ENCODE measurements around the gene TBX4.
A peak's percentile ranks its signal among the peaks of the same experiment; 100 is the strongest.

TBX4 gene

DNA sequence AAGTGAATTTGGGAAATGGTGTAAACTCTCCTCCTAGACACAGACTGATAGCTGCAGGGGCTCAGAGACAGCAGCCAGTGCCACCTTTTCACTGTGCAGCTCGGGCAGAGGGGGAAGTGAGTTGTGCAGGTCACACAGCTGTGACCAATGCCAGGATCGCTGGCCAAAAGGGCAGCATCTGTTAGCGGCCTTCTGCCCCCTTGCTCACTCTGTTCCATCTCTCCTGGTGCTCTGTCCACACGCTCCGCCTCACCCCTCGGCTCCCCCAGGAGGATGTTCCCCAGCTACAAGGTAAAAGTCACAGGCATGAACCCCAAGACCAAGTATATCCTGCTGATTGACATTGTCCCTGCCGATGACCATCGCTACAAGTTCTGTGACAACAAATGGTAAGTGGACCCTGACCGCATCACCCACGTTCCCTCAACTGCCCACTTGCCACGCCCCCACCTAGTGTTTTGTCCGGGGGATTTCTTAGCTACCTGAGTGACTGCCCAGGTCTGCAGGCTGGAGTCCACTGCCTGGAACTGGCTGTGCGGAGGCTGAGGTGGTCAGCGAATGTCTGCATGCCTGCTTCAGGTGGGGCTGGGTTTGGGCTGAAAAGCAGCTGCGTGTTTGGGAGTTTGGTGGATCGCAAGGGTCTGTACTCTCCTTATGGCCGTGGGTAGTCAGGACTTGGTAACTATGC, 13.5 kb downstream of the TBX4 start:
- DNase-seq, result no peak

DNA sequence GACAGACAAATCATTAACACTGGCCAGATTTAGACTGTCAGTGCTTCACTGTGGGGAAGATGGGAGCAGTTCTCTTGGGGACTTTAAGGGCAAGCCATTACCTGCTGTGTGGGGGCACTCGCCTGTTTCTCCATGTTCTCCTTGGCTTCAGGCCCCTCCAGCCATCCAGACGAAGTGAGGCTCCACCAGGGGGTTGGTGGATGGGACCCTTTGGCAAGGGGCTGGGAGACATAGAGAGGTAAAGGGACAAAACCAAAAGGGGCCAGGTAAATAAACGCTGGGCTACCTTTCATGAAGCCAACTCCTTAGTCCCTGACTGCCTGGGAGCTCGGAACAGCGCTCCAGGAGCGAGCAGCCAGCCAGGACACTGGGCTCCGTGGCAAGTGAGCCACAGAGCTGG, 14.0 kb downstream of the TBX4 start:
- DNase-seq, result no peak

GRCh38 chr17:61467416-61468262, 15.4 kb downstream of the TBX4 start:
- peak in 5 of 14 donors; percentile 2 to 44 (median 5) for DNase-seq

DNA sequence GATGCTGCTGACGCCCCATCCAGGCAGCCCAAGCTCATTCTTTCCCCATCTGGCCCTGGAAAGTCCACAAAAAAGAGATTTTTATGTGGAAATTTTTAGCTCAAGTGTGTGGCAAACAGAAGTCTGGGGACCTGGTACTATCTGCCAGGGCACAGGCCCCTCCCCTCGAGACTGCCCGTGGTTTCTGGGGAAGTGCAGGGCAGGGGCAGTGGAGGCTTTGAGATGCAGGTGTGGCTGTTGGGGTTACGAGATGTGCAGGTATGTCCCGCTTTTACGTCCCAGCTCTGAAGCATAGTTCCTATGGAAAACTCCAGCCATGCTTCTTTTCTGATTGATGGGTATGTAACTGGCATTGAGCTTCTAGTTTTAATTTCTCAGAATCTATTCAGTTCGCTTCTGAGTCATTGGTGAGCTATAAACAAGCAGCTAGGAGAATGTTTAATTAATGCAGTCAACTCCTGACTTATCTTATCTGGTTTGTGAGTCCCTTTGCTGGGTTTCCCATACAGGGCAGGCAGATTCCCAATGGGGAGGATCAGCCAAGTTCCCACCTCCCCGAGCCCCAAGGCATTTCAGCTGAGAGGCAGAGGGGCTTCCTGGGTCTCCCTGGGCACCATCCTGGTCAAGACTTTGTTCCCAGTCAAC, 16.2 kb downstream of the TBX4 start:
- no peak for DNase-seq

- no peak for DNase-seq
These were observed 17.3 kb downstream of the TBX4 start for GRCh38 chr17:61469474-61469873.

- no peak for DNase-seq
These were observed 17.7 kb downstream of the TBX4 start for GRCh38 chr17:61469949-61470348.

- no peak for DNase-seq
These were observed 18.4 kb downstream of the TBX4 start for GRCh38 chr17:61470530-61471136.

- DNase-seq, result no peak
These were observed 22.2 kb downstream of the TBX4 start for GRCh38 chr17:61474235-61474927.

DNA sequence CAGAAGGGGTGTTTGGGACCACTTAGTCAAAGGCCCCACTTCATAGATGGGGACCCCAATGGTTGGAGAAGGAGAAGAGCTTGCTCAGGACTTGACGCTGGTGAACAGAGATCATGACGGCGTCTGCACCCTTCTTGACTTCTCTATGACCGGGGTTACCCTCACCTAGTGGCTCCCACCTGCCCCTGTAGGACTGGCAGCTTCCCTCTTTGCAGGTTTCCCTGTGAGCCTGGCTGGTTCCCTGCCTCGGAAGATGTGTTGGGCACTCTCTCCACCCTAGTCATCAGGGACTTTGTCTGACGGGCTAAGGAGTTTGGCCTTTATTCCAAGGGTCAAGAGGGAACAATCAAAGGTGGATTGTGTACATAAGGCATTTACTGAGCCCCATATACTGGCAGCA, 22.7 kb downstream of the TBX4 start:
- DNase-seq, result no peak

DNA sequence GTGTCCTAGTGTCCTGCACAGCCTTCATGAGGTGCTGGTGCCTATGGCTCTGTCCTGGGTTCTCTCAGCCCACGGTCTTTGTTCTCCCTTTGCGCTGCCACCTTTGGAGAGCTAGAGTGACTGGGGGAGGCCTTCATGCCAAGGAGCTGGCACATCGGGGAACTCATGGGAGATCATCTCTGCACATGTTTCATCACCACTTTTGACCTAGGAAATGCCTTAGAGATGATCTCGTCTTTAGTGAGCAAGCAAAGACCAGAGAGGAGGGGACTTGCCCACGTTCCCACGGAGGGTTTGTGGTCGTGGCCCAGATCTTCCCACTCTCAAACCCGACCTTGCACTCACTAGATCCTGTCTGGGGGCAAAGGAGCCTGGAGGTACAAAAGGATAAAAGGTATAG, 23.5 kb downstream of the TBX4 start:
- DNase-seq, result no peak

- DNase-seq, result no peak
These were observed 24.4 kb downstream of the TBX4 start for GRCh38 chr17:61476476-61477203.

- no peak for DNase-seq
These were observed 25.1 kb downstream of the TBX4 start for GRCh38 chr17:61477204-61477834.

DNA sequence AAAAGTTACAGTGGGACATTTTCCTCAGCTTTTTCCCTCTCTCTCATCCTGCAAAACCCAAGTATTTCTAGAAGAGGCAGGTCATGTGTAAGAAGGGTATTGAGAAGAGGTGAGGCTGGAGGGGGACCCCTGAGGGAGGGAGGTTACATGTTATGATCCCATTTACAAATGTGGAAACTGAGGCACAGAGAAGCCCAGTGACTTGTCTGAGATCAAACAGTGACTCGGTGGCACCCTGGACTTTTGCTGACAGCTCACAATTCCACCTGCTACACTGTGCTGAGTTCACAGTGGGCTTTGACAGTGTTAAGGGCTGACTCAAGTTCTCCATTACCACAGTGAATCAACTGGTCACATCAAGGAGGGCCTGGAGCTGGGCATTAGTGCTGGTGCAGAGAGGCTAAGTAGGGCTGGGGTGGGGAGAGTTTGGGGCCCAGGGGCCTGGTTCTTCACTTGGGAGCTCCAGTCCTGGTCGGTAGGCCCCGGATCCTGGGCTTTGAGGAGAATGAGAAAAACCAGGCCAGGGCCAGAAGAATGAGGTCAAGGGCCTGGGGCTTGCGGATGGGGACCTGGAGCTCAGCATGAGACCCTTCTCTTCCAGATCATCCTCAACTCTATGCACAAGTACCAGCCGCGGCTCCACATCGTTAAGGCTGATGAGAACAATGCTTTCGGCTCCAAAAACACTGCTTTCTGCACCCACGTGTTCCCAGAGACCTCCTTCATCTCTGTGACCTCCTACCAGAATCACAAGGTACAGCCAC, 26.0 kb downstream of the TBX4 start:
- no peak for DNase-seq

DNA sequence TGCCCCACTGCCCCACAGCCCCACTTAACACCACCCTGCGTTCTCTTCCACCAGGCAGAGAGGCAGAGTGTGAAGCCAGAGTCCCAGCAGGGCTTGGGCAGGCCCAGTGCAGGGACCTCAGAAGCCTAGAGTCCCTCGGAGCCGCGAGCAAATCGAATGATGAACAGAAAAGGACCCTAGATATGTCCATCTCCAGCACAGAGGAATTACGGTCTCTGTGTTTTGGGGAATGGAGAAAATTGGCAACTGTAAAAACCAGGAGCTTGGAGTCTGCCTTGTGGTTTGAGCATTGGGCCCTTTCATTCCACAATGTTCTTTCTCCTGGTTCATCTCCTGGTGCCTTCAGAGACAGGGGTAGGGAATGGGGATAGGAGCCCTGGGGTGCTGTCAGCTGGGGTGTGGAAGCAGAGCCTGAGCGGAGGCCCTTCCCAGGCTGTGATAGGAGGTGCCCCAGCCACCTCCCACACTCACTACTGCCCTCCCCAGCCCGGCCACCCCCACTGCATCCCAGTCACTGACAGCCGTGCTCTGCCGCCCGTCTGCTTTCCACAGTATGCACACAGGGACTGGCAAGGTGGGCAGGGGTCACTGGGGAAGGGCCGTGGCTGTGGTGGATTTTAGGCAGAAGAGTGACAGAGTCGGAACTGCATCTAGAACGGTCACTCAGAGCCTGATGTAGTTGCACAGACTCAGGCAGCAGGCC, 26.7 kb downstream of the TBX4 start:
- no peak for DNase-seq

DNA sequence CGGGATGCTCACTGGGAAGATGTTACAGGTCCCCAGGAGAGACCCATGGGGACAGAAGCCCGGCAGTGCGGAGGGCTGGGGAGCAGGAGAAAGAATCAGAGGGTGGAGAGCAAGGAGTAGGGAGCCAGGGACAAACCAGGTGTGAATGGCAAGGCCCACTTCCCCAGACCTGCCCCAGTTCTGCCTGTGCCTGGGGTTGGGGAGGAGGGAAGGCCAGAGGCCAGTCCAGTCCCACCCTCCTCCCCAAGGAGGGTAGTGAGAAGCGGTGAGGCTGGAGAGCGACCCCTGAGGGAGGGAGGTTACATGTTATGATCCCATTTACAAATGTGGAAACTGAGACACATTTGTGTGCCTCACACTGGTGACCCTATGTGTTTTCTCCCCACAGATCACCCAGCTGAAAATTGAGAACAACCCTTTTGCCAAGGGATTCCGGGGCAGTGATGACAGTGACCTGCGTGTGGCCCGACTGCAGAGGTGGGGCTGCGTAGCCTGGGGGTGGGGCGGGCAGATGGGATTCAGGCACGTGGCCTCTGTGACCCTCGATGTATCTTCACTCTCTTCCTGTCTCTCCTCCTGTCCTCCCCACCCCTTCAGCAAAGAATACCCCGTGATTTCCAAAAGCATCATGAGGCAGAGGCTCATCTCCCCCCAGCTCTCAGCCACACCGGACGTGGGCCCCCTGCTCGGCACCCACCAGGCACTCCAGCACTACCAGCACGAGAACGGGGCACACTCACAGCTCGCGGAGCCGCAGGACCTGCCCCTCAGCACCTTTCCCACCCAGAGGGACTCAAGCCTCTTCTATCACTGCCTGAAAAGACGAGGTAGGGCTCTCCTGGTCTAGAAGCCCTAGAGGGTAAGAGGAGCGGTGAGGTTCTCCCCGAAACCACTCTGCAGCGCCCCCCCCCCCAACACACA, 27.5 kb downstream of the TBX4 start:
- no peak for DNase-seq

DNA sequence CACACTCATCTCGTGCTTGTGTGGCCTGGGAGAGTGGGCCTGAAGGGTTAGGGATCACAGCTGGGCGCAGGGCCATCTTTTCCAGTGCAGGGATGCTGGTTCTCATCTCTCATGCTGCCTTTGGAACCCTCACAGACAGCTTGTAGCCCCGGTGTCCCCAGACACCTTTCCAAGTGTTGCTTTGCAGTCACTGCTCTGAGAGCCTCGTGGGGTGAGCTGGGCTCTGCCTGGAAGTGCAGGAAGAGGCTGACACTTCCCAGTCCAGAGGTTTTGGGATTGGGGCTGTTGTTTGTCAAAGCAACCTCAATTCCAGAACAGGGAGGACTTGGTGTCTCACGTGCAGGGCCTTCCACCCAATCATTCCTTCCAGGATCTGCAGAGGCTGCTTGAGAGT, 28.2 kb downstream of the TBX4 start:
- no peak for DNase-seq

- DNase-seq, result no peak
These were observed 29.2 kb downstream of the TBX4 start for GRCh38 chr17:61481421-61481820.

GRCh38 chr17:61482467-61482866, 30.2 kb downstream of the TBX4 start:
- no peak for DNase-seq

DNA sequence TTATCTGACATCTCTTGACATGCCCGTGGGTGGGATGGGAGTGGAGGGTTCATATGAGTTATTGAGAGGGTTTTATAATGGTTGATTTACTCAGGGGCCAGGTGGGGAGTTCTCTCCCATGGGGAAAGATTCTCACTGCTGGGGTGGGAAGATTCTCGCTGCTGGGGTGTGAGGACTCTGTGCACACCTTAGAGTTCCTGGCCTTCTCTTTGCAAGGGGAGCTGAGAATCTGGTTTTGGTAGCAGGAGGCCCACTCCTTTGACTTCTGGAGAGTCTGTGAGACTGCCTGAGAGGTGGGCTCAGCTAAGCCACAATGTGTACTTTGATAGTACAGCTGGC, 31.5 kb downstream of the TBX4 start:
- DNase-seq, result no peak
